Esophagus muscularis mucosa (tissue), 4 donors: ENCODE data around the gene TNFRSF19.

Source experiments
- EP300 ChIP-seq: sonication (generic); formaldehyde crosslinking; IDR thresholded peaks from one replicate; pipeline ENCODE4 v1.6.1; 2017; ENCODE audit warnings: antibody characterized with exemption
- POLR2A ChIP-seq: fragments of 450-650 bp; IDR thresholded peaks from one replicate; pipeline ENCODE4 v1.6.1; 2017; ENCODE audit warnings: antibody characterized with exemption, moderate library complexity, mild to moderate bottlenecking, low read depth
- POLR2AphosphoS5 ChIP-seq, 2 donors: sonication (generic); formaldehyde crosslinking; IDR thresholded peaks; one replicate each; pipeline ENCODE4 v1.6.1; 2017; ENCODE audit warnings: antibody characterized with exemption in 2 of 2
- TF ChIP-seq, protein P1 (sequence below), 3 experiments: fragments of 200-600 bp in 2 of 3; fragments of 450-650 bp in 1 of 3; sonication (generic) in 2 of 3; IDR thresholded peaks; one replicate each; pipeline ENCODE4 v1.5.1; 2017 to 2019; ENCODE audit warnings: antibody characterized with exemption in 3 of 3, mild to moderate bottlenecking in 2 of 3, moderate library complexity in 1 of 3

DNA sequence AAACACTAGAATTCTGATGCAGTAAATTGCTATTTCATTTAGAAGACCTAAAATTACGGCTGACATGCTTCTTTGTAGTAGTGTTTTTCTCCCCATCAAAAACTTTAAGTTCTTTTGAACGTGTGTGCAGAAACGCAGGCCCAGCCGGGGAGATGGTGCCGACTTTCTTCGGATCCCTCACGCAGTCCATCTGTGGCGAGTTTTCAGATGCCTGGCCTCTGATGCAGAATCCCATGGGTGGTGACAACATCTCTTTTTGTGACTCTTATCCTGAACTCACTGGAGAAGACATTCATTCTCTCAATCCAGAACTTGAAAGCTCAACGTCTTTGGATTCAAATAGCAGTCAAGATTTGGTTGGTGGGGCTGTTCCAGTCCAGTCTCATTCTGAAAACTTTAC lies 98.3 kb downstream of the TNFRSF19 start:
- TF ChIP-seq POLR2A: no peak
- TF ChIP-seq, protein P1, sequence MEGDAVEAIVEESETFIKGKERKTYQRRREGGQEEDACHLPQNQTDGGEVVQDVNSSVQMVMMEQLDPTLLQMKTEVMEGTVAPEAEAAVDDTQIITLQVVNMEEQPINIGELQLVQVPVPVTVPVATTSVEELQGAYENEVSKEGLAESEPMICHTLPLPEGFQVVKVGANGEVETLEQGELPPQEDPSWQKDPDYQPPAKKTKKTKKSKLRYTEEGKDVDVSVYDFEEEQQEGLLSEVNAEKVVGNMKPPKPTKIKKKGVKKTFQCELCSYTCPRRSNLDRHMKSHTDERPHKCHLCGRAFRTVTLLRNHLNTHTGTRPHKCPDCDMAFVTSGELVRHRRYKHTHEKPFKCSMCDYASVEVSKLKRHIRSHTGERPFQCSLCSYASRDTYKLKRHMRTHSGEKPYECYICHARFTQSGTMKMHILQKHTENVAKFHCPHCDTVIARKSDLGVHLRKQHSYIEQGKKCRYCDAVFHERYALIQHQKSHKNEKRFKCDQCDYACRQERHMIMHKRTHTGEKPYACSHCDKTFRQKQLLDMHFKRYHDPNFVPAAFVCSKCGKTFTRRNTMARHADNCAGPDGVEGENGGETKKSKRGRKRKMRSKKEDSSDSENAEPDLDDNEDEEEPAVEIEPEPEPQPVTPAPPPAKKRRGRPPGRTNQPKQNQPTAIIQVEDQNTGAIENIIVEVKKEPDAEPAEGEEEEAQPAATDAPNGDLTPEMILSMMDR (IDR thresholded peaks at IDR 0.05): no peak
- TF ChIP-seq EP300: no peak
- TF ChIP-seq POLR2AphosphoS5 (IDR thresholded peaks at IDR 0.05): no peak
